HG03521 (cell line): Measurements from ENCODE around the gene ATF3.

Experiments
- ATAC-seq: cut with Tn5 transposase; IDR thresholded peaks from one replicate; pipeline ENCODE4 v1.9.1; 2021; ENCODE audit warnings: mild to moderate bottlenecking, moderate library complexity; ENCODE audit not compliant: unreplicated experiment

The ATF3 gene

DNA sequence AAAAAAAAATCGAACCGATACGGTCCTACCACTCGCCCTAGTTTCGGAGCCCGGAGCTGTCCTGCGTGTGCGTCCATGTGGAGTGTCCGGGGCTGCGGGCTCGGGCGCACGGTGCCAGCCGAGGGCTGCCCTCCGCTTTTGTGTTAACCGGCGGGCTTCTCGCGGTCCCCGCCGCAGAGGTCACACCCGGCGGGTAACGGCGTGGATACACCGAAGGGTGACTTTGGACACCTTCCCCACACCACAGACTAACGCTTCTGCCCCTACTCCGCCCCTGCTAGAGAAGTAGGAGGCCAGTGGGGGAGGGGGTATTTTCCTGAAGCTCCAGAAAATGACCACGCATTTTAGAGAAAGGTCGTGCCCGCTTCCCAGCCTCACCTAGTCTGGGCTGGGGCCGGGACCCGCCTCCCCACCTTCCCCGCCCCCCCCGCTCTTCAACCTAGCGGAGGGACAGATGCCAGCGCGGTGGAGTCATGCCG lies 609 bp upstream of the ATF3 start:
- ATAC-seq, result peak; percentile 3

DNA sequence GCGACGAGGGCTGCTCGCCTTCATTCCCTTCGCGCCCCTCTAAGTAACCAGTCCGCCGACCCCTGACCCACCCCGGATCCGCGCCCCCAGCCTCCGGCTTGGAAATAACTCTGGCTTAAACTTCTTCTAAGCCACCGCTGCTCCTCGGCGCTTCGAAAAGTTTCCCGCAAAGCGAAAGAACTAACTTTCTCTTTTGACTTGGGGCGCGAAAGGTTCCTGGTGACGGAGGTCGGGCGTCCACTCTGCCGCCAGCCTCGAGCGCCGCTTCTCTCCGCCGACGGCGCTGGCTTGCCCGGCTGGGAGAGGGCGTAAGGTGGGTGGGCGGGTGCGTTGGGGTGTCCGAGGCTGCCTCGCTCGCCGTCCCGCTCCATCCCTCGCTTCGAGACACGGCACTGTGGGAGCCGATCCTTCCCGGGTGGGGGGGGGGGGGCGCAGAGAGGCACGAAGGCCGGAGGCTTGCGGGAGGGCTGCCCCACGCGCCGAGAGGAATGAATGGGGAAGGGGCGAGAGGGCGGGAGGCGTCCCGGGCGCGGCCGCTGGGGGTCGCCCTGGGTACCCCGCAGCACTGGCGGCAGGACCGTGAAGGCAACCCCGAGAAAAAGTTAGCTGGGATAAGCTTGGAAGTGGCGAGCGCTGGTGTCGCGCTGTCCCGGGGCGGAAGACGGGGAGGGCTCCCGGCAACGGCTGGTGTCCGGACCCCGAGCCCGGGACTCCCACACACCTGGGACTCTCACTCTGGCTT lies 569 bp downstream of the ATF3 start:
- peak; percentile 18 for ATAC-seq

DNA sequence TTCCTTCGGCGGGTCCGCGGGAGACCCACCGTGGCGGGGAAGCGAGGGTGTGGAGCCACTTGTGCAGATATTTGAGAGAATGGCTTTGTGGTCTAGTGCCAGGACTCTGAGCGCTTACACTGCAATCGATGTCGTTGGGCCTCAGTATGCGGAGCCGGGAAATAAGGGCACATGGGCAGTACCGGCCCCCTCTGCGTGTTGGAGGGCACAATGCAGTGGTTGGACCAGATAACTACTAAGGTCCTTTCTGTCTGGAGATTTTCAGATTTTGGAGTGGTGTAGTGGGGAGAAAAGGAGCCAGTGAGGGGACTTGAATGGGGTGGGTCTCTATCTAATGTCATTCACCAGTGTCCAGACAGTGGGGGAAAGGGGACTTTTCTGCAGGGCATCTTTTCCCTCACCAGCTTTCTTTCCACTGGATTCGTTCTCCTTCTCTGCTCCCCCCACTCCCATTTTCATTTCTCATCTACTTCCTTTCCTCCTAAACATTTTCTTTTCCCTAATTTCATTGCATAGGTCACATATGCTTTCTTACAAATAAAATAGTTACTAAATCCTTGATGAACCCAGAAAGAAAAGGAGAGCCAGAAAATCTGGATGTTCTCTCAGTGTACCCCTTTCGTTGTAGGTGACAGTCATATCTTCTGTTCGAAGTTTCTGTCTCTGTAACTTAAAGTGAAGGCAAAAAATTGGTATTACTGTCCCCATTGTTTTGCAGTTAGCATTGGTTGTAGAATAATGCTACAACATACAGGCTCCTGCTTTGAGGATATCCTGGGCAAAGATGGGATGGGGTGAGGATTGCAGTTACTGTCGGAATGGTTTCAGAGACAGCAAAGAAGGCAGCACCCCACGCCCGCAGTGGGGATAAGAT lies 1.4 kb downstream of the ATF3 start:
- no peak for ATAC-seq

- no peak for ATAC-seq
Observed at GRCh38 chr1:212610575-212610967, 2.0 kb downstream of the ATF3 start.

- no peak for ATAC-seq
Observed at GRCh38 chr1:212611000-212611948, 2.7 kb downstream of the ATF3 start.

GRCh38 chr1:212612041-212612961 lies 3.7 kb downstream of the ATF3 start:
- ATAC-seq, result no peak

DNA sequence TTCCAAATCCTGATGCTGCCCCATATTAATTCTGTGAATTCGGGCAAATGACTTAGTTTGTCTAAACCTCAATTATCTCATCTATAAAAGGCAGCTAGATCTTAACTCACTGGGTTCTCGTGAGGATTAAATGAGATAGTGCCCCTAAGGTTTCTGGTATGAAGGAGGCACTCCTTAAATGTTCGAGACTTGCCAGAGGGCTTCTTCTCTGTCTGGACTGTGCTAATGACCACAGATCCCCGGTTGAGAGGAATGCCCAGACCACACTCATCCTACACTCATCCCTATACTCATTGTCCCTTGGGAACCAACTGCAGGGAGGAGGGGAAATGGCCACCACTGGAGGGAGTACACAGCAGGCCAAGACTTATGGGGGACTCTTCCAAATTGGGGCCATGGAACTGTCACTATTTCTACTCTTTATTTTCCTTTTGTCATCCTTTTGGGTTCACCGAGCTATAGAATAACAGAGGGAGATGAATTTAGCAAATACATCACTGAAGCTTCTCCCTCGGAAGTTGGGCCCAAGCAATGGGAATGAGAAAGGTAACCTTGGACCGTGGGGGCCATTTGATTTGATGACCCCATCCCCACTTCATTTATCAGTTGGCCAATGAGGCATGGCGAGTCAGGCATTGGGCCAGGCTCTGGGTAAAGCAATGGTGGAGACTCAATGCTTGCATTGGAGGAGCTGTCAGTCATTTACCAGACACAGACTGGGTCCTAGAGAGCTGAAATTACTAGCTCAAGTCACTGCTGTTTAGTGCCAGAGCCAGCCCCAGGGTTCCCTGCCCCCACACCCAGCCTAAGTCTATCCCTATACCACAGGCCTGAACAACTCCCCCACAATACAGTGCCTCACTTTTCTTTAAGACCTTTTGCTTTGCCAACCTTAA lies 5.1 kb downstream of the ATF3 start:
- ATAC-seq, result no peak

GRCh38 chr1:212614453-212615200 lies 6.1 kb downstream of the ATF3 start:
- ATAC-seq, result no peak

GRCh38 chr1:212615201-212615470 lies 6.6 kb downstream of the ATF3 start:
- ATAC-seq, result no peak

DNA sequence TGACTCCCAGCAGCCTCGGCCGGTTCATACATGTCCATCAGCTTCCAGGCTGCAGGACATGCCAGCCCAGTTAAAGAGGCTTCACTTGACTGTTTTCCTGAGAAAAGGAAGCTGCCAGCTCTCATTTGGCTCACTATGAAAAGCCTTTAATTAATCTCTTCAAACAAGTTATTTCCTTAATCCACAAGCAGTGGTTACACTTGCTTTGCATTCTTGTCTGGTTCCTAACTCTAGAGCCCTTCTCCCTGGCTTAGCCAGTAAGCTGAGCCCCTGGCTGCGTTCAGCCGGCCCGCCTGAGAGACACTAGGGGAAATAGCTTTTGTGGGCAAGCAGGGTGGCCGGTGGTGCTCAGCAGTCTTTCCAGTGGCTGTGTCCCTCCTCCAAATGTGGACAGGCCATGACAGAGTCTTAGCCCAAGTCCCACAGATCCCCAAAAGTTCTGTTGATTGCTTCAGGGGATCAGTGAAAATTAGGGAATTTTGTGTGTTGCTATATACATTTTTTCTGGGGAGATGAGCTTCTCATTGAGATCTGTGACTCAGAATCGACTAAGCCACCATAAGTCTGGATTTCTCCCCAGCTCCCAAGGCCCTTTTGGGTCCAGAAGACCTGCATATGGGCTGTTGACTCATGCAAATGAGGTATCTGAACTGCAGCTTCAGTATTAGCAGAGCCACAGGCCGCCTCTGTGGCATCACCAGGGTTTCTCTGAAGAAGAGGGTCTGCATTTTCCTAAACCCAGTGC lies 10.1 kb downstream of the ATF3 start:
- no peak for ATAC-seq

DNA sequence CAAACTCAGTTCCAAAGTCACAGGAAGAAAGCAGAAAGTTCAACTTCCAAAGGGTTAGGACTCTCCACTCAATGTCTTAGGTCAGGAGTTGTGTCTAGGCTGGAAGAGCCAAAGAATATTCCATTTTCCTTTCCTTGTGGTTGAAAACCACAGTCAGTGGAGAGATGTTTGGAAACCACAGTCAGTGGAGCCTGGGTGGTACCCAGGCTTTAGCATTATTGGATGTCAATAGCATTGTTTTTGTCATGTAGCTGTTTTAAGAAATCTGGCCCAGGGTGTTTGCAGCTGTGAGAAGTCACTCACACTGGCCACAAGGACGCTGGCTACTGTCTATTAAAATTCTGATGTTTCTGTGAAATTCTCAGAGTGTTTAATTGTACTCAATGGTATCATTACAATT lies 11.7 kb downstream of the ATF3 start:
- no peak for ATAC-seq

DNA sequence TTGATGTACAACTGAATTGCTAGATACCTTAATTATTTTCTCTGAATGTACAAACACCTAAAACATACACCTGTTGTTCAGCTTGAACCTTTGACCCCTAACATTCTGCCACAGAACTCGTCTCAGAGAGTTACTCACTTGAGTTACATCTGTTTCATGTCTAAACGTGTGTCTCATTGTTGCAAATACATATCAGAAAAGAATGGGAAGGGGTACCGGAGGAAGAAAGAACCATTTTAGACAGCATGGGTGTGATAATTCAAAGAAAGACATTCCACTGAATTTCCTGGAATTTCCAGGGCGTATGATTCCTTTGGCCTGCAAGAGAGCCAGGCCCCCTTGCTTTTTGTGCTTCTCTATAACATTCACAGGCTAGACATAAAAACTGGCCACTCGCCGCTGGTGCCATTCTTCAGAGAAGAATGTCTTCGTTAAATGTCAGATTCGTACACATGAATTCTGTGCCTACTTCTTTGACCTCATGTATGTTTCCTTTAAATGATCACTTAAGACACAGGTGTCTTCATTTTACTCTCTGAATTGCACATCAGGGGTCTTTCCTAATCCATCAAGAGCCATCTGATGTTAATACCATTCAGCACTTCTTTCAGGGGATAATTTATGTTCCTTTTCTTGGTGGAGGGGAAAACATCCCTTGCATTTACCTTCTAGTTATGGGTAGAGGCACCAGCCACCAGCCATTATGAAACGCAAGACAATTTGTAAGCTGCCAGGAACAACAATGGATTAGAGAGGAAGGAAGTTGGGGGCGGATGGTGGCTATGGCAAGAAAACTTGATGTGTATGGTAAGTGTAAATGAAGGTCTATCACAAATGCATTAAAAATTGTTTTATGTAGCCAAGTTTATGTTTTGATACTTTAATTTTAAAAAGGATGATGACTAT lies 12.7 kb downstream of the ATF3 start:
- ATAC-seq, result no peak

DNA sequence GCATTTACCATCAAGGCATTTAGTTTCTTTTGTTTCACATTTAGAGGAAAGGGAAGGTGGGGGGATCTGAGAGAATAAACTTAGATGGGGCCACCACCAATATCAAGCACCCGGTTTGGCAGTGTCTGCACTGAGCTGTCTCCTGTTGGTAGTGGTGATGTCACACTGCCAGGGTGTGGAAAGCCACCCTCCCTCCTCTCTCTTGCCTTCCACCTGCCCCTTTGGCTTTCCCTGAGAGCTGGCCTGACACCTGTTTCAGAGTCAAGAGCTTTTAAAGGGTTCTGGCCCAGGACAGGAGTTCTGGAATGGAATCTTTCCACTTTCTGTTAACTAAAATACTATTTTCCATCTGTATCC lies 13.4 kb downstream of the ATF3 start:
- ATAC-seq, result no peak

GRCh38 chr1:212622467-212622866 lies 13.9 kb downstream of the ATF3 start:
- ATAC-seq, result no peak

DNA sequence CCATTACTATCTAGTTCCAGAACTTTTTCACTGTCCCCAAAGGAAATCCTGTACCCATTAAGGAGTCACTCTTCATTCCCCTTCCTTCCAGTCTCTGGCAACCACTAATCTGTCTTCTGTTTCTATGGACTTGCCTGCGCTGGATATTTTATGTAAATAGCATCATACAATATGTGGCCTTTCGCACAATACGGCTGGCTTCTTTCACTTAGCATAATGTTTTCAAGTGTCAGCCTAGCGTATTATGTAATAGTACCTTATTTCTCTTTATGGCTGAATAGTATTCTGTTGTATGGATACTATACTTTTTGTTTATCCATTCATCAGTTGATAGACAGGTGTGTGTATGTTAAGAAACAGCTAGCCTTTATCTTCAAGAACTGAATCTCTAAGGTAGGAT lies 14.3 kb downstream of the ATF3 start:
- ATAC-seq, result no peak

DNA sequence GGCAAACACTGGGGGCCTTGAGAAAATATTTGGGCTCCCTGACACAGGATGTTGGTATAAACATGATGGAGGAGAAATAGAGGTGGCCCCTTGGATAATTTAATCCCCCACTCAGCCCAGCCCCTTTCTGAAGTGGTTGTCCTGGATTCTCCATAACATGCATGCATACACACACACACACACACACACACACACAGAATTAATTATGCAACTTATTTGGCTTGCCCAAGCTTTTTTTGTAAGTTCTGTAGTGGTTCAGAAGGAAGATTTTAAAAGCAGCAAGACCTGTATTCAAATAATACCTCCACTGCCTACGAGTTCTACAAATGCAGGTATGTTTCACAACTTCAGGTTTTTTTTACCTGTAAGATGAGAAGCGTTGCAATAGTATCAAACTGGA lies 15.0 kb downstream of the ATF3 start:
- ATAC-seq, result no peak

DNA sequence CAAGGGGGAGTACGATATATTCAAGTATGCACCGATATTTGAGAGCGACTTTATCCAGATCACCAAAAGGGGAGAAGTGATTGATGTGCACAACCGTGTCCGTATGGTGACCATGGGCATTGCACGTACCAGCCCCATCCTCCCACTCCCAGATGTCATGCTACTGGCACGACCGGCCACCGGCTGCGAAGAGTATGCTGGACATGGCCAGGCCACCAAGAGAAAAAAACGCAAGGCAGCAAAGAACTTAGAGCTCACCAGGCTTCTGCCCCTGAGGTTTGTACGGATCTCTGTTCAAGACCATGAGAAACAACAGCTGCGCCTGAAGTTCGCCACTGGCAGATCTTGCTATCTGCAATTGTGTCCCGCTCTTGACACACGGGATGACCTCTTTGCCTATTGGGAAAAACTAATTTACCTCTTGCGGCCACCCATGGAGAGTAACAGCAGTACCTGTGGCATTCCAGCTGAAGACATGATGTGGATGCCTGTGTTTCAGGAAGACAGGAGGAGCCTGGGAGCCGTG lies 16.5 kb downstream of the ATF3 start:
- no peak for ATAC-seq
